ENCODE measurements around the gene PCBD2.

GRCh38 chr5:134989266-134989830 lies 84.4 kb downstream of the PCBD2 start:
- TF ChIP-seq CTCF (conservative IDR thresholded peaks at IDR 0.05) (no peak), EZH2 (IDR thresholded peaks at IDR 0.05; ENCODE audit: low read depth) (no peak)

Data from PC-9 (cell line).